Omental fat pad (tissue), 4 donors: Measurements from ENCODE around the gene COQ2. TPM values are rescaled to one million over a fixed set of nuclear protein-coding genes. Genes with fewer than 3 reads are reported as not detected.
"Not testable (repeated sequence)": the region's sequence is repeated elsewhere in the genome, so short reads cannot be mapped to it uniquely, and the experiment has no call there.

ENCODE experiments used
- ATAC-seq: fragments of 150-250 bp; one replicate; pipeline ENCODE4 v1.9.1; 2016; ENCODE audit warnings: mild to moderate bottlenecking, moderate library complexity; ENCODE audit not compliant: low FRiP score
- DNase-seq: peaks from one replicate; pipeline ENCODE4 v3.0.0-alpha.2; 2019; ENCODE audit warnings: low spot score
- total RNA-seq, 4 donors: library from RNA; depleted of rRNA; stranded (reverse); fragments of >200 nt; gene quantifications; one replicate each; pipeline ENCODE4 v1.1.0, GENCODE V29; 2016
- TF ChIP-seq, protein P1 (sequence below), 3 donors: fragments of 450-650 bp; IDR thresholded peaks; one replicate each; pipeline ENCODE4 v1.5.1; 2016 to 2017; ENCODE audit warnings: antibody characterized with exemption in 3 of 3, mild to moderate bottlenecking in 3 of 3, moderate library complexity in 2 of 3

Gene COQ2
- total RNA-seq, 4 donors from 2014 or later = 9.0 to 10.4 (median 9.8) TPM

DNA sequence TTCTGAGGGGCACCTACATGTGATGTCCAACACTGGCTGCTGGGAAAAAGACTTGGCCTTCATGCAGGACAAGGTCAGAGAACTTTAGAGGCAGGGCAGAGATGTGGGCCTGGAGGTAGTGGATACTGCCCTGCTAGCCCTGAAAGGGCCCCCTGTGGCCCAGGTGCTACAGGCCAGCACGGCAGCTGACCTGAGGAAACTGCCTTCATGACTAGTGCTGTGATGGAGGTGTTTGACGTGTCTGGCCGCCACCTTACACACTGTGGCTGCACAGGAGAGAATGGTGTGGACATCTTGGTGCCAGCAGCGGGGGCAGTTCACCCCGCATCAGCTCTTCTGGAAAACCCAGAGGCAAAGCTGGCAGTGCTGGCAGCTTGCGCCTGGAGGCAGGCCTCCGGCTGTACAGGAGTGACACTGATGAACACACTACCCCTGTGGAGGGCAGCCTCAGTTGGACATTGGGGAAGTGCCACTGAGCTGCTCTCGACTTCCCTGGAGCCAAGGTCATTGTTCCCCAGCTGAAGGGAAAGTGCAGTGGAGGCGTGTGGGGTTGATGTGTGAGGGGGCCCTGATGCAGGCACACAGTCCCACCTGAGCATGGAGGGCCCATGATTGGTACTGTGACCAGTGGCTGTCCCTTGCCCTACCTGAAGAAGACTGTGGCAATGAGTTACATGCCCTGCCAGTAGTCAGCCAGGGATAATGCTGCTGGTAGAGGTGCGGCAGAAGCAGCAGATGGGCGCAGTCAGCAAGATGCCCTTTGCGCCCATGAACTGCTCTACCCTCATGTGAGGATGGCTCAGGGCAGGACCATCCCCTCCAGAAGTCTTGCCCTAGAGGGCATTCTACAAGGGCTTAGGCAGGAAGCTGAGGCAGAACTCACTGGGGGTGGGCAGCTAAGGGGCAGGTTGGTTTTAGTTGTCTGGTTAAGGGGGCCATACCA is 36.9 kb downstream of the COQ2 start:
- DNase-seq (no peak), ATAC-seq (no peak)
- TF ChIP-seq, protein P1, sequence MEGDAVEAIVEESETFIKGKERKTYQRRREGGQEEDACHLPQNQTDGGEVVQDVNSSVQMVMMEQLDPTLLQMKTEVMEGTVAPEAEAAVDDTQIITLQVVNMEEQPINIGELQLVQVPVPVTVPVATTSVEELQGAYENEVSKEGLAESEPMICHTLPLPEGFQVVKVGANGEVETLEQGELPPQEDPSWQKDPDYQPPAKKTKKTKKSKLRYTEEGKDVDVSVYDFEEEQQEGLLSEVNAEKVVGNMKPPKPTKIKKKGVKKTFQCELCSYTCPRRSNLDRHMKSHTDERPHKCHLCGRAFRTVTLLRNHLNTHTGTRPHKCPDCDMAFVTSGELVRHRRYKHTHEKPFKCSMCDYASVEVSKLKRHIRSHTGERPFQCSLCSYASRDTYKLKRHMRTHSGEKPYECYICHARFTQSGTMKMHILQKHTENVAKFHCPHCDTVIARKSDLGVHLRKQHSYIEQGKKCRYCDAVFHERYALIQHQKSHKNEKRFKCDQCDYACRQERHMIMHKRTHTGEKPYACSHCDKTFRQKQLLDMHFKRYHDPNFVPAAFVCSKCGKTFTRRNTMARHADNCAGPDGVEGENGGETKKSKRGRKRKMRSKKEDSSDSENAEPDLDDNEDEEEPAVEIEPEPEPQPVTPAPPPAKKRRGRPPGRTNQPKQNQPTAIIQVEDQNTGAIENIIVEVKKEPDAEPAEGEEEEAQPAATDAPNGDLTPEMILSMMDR (IDR thresholded peaks at IDR 0.05) = no peak

DNA sequence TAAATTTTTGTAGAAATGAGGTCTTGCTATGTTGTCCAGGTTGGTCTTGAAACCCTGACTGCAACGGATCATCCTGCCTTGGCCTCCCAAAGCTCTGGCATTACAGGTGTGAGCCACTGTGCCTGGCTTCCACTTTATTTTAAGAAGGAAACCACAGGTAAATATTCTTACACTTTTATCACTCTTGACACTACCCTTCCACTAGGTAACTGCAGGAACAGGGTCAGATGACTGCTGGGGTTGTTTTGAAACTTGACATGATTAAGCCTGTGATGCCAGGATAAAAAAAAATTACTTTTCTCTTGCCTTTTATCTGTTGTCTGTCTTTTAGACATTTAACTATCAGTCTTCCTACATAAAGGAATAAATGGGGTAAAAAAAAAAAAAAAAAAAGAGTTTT is 43.5 kb downstream of the COQ2 start:
- ATAC-seq (no peak), DNase-seq (no peak)
- TF ChIP-seq, protein P1 (IDR thresholded peaks at IDR 0.05) = no peak

DNA sequence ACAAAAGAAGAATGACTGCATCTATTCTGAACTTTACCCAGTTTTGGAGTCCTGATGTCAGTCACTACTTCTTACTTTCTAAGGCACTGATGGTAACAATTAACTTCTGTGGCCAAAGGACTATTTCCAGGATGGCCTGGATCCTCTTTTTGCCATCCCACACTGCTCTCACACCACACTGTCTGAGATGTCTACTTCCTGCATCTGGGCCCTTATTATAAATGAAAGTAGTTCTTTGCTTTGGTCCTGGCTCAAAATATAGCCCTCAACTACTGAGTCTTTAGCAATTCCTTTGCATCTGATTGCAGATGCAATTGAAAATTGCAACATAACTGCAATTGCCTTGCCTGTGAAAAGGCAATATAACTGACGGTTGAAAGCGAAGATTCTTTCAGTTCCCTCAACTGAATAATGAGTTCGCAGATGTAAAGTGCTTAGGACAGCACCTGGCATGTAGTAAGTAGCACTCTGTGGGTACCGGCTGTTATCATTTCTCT is 44.2 kb downstream of the COQ2 start:
- DNase-seq (no peak), ATAC-seq (no peak)
- TF ChIP-seq, protein P1 (IDR thresholded peaks at IDR 0.05) = no peak

DNA sequence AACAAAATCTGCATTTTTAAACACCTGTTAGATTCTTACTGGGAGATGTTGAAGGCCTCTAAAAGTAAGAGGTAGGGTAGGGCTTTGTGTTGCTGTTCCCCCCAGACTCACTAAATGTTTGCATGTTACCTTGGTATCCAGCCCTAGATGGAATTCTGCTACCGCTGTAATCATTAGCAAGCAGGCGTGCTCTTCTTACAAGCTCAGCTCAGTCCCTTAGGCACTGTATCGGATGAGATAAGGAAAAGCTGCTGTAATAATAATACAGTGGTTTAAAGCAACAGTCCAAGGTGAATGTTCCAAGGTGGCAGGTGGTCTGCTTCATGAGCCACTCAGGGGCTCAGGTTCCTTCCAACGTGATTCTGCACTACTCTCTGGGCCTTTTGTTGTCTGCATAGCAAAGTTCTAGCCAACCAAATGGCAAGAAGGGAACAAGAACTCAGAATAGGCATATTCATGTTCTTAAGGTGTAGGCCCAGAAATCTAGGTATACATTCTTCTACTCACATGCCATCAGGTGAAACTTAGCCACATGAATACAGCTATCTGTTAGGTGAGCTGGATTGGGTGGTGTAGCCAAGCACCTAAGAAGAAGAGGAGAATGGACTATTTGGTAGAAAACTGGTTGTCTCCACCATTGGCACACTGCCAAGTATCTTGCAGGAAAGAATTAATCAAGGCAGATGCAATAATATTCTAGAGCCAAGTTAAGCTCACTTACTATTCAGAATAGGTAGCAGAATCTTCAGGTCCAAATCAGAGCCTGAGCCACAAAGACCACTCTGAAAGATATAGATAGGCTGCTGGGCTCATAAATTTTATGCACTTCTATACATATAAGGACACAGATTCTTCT is 46.0 kb downstream of the COQ2 start:
- ATAC-seq (no peak), DNase-seq (no peak)
- TF ChIP-seq, protein P1 (IDR thresholded peaks at IDR 0.05) = no peak

DNA sequence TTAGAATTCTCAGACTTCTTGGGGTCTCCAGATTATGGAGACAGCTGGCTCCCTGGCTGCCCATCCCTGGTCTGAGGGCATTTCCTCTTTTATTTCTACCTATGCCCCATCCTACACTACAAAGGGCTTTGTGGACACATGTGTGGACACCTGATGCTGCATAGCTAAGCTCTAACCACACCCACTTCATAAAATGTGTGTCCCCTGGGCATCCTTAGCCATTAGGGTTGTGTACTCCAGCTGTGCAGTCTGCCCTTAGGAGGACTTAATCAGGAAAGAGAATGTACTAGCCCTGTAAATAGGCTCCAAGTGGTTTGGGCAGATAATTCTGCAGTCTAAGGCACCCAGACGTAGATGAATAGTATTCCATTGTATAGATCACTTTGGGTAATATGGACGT is 47.0 kb downstream of the COQ2 start:
- TF ChIP-seq, protein P1 (IDR thresholded peaks at IDR 0.05) = no peak
- DNase-seq = no peak
- ATAC-seq = no peak

DNA sequence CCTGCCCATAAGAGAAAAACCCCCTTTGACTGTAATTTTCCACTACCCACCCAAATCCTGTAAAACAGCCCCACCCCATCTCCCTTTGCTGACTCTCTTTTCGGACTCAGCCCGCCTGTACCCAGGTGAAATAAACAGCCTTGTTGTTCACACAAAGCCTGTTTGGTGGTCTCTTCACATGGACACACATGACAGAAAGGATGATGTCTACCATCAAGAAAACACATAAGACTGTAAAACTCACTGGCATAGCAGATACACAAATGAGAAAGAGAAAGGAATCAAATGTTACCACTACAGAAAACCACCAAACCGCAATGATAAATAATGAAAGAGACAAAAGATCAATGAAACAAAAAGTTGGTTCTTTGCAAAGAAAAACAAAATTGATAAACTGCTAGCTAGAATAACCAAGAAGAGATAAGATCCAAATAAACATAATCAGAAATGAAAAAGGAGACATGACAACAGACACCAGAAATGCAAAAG is 48.9 kb downstream of the COQ2 start:
- ATAC-seq, DNase-seq: not testable (repeated sequence)
